CD4-positive, alpha-beta T cell (primary cell): ENCODE measurements around the gene ARFIP1. TPM values are rescaled to one million over a fixed set of nuclear protein-coding genes. Genes with fewer than 3 reads are reported as not detected.

ENCODE experiments used
- ATAC-seq: fragments of 200-7000 bp; cut with Tn5 transposase; one replicate; pipeline ENCODE4 v1.10.0; 2022; ENCODE audit warnings: mild to moderate bottlenecking; ENCODE audit not compliant: poor library complexity
- CTCF ChIA-PET: fragments of 350-600 bp; sonication (Branson Sonifier 250); formaldehyde crosslinking; loops from one replicate; lab custom pipeline; 2021; ENCODE audit warnings: antibody characterized with exemption, inconsistent platforms; lab: Charles Lee
- POLR2A ChIA-PET: fragments of 350-600 bp; sonication (Branson Sonifier 250); formaldehyde crosslinking; loops from one replicate; lab custom pipeline; 2021; ENCODE audit warnings: antibody characterized with exemption, inconsistent platforms; lab: Charles Lee
- DNase-seq, 14 experiments: peaks; one replicate each; pipeline ENCODE4 v3.0.0-alpha.2; 2013 to 2020; ENCODE audit warnings: mixed read lengths in 2 of 14
- H3K27ac ChIP-seq, 2 donors: one replicate each; pipeline versions ENCODE4 v1.5.1 to v1.7.0; 2013; ENCODE audit warnings: low read length in 2 of 2, low read depth in 1 of 2, mild to moderate bottlenecking in 1 of 2
- H3K27me3 ChIP-seq, 2 experiments: 1 replicate in 1 of 2; 2 replicates in 1 of 2; pipeline versions ENCODE4 v1.6.1 to v1.7.0; 2013; ENCODE audit warnings: low read length in 2 of 2, control low read depth in 1 of 2, mild to moderate bottlenecking in 1 of 2, moderate library complexity in 1 of 2; ENCODE audit not compliant: insufficient read depth in 2 of 2, control insufficient read depth in 1 of 2
- H3K36me3 ChIP-seq: one replicate; pipeline ENCODE4 v1.6.1; 2013; ENCODE audit warnings: low read length, control low read depth; ENCODE audit not compliant: insufficient read depth
- H3K4me1 ChIP-seq: one replicate; pipeline ENCODE4 v1.6.1; 2013; ENCODE audit warnings: low read length, control low read depth; ENCODE audit not compliant: insufficient read depth
- H3K4me3 ChIP-seq: one replicate; pipeline ENCODE4 v1.5.1; 2013; ENCODE audit warnings: mild to moderate bottlenecking, low read length, moderate library complexity
- H3K9me3 ChIP-seq, 2 experiments: 1 replicate in 1 of 2; 2 replicates in 1 of 2; pipeline versions ENCODE4 v1.6.1 to v1.7.0; 2013; ENCODE audit warnings: low read length in 2 of 2, mild to moderate bottlenecking in 2 of 2, control low read depth in 1 of 2, moderate library complexity in 1 of 2; ENCODE audit not compliant: control insufficient read depth in 1 of 2, insufficient read depth in 1 of 2
- H3K27ac Mint-ChIP-seq: one replicate; pipeline ENCODE4 v1.8.0; 2020; ENCODE audit warnings: mixed read lengths
- H3K27me3 Mint-ChIP-seq: one replicate; pipeline ENCODE4 v1.8.0; 2021; ENCODE audit warnings: mixed read lengths
- H3K36me3 Mint-ChIP-seq: one replicate; pipeline ENCODE4 v1.8.0; 2021; ENCODE audit warnings: low read depth, mixed read lengths
- H3K4me1 Mint-ChIP-seq: one replicate; pipeline ENCODE4 v1.8.0; 2021; ENCODE audit warnings: low read depth, mixed read lengths
- H3K4me3 Mint-ChIP-seq: one replicate; pipeline ENCODE4 v1.8.0; 2020; ENCODE audit warnings: mild to moderate bottlenecking, mixed read lengths
- H3K9me3 Mint-ChIP-seq: one replicate; pipeline ENCODE4 v1.8.0; 2020; ENCODE audit warnings: mixed read lengths
- CTCF ChIP-seq: fragments of 200-600 bp; IDR thresholded peaks from one replicate; pipeline ENCODE4 v1.8.0; 2022; ENCODE audit warnings: antibody characterized with exemption, mild to moderate bottlenecking
- intact Hi-C, 2 experiments: fragments of 100-400 bp; cut with DNase I in 1 of 2; cut with micrococcal nuclease in 1 of 2; formaldehyde crosslinking; loops; one replicate each; pipeline versions ENCODE4 v1.15.1 to v1.9.0; 2023 to 2025; cut with DNase I, micrococcal nuclease
- total RNA-seq, 174 experiments: library from RNA in 2 of 174; stranded (reverse) in 2 of 174; gene quantifications; one replicate each; pipeline ENCODE4 v1.2.3 and lab custom pipeline; 2021 to 2026

ARFIP1 gene
- total RNA-seq, 2 experiments from 2014 or later, result 2.6 to 3.0 TPM

- H3K4me1 Mint-ChIP-seq, result no peaks in the 10 kb centered on the region
- H3K36me3 ChIP-seq, result no peaks in the 10 kb centered on the region
- DNase-seq (no peak), ATAC-seq (no peak)
- H3K27me3 Mint-ChIP-seq, result peaks cover 3% of the 10 kb centered on the region
- H3K4me3 ChIP-seq, result no peak overlapping the region
- H3K27ac Mint-ChIP-seq, result no peak overlapping the region
- H3K27ac ChIP-seq, result no peak overlapping the region
- H3K9me3 Mint-ChIP-seq, result no peaks in the 10 kb centered on the region
- POLR2A ChIA-PET, result no interaction called here
- TF ChIP-seq CTCF, result no peak
- no peak overlapping the region for H3K4me3 Mint-ChIP-seq
- no peaks in the 10 kb centered on the region for H3K36me3 Mint-ChIP-seq
- H3K4me1 ChIP-seq, result no peaks in the 10 kb centered on the region
- H3K9me3 ChIP-seq, result no peaks in the 10 kb centered on the region
- intact Hi-C loops, result no loop called here
- H3K27me3 ChIP-seq, result no peaks in the 10 kb centered on the region
- CTCF ChIA-PET, result no interaction called here
Measured at GRCh38 chr4:152956650-152957436, 177.1 kb downstream of the ARFIP1 start.

GRCh38 chr4:152957437-152958171 lies 177.8 kb downstream of the ARFIP1 start:
- H3K27ac Mint-ChIP-seq, result no peak overlapping the region
- no peak for TF ChIP-seq CTCF
- no peaks in the 10 kb centered on the region for H3K36me3 Mint-ChIP-seq
- H3K27me3 Mint-ChIP-seq, result peaks cover 3% of the 10 kb centered on the region
- H3K36me3 ChIP-seq, result no peaks in the 10 kb centered on the region
- no peaks in the 10 kb centered on the region for H3K9me3 Mint-ChIP-seq
- intact Hi-C loops, result no loop called here
- no peaks in the 10 kb centered on the region for H3K27me3 ChIP-seq
- H3K9me3 ChIP-seq, result no peaks in the 10 kb centered on the region
- no peaks in the 10 kb centered on the region for H3K4me1 Mint-ChIP-seq
- H3K27ac ChIP-seq, result no peak overlapping the region
- ChIA-PET POLR2A (no interaction called here), CTCF (no interaction called here)
- DNase-seq (peak in 1 of 14 experiments; percentile 29), ATAC-seq (no peak)
- no peaks in the 10 kb centered on the region for H3K4me1 ChIP-seq
- no peak overlapping the region for H3K4me3 ChIP-seq
- no peak overlapping the region for H3K4me3 Mint-ChIP-seq

GRCh38 chr4:152959080-152959479 lies 179.3 kb downstream of the ARFIP1 start:
- CTCF ChIA-PET, result no interaction called here
- H3K4me1 Mint-ChIP-seq, result no peaks in the 10 kb centered on the region
- Histone ChIP-seq H3K27me3 (no peaks in the 10 kb centered on the region), H3K27ac (no peak overlapping the region), H3K4me3 (no peak overlapping the region), H3K36me3 (no peaks in the 10 kb centered on the region), H3K9me3 (no peaks in the 10 kb centered on the region), H3K4me1 (no peaks in the 10 kb centered on the region)
- no peaks in the 10 kb centered on the region for H3K9me3 Mint-ChIP-seq
- intact Hi-C loops, result no loop called here
- no peaks in the 10 kb centered on the region for H3K27me3 Mint-ChIP-seq
- POLR2A ChIA-PET, result no interaction called here
- DNase-seq (no peak), ATAC-seq (no peak)
- TF ChIP-seq CTCF, result no peak
- H3K27ac Mint-ChIP-seq, result no peak overlapping the region
- no peaks in the 10 kb centered on the region for H3K36me3 Mint-ChIP-seq
- H3K4me3 Mint-ChIP-seq, result no peak overlapping the region
